Measurements from ENCODE around the gene PRICKLE3.
"Not testable (repeated sequence)": the region's sequence is repeated elsewhere in the genome, so short reads cannot be mapped to it uniquely, and the experiment has no call there.

DNA sequence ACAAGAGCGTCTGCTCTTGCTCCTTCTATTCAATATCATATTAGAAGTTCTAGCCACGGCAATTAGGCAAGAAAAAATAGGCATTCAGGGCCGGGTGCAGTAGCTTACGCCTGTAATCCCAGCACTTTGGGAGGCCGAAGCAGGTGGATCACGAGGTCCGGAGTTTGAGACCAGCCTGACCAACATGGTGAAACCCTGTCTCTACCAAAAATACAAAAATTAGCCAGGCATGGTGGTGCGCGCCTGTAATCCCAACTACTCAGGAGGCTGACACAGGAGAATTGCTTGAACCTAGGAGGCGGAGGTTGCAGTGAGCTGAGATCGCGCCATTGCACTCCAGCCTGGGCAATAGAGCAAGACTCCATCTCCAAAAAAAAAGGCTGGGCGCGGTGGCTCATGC is 36.9 kb downstream of the PRICKLE3 start:
- not testable (repeated sequence) for TF ChIP-seq CTCF (conservative IDR thresholded peaks at IDR 0.05; ENCODE audit: low read length); EZH2phosphoT487 (IDR thresholded peaks at IDR 0.05; ENCODE audit: borderline replicate concordance)
